ENCODE data around the gene GATC.

DNA sequence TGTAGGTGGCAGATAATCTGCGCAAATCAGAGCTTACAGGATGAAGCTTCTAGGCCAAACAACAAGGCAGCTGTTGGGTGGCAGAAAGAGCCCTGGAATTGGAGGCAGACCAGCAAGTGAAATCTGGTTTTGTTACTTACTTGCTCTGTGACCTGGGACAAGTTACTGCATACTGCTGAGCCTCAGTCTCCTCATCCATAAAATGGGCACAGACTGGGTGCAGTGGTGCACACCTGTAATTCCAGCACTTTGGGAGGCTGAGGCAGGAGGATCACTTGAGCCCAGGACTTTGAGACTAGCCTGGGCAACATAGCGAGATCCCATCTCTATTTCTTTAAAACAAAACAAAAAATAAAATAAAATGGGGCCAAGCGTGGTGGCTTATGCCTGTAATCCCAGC, 39.7 kb upstream of the GATC start:
- TF ChIP-seq, protein P1, sequence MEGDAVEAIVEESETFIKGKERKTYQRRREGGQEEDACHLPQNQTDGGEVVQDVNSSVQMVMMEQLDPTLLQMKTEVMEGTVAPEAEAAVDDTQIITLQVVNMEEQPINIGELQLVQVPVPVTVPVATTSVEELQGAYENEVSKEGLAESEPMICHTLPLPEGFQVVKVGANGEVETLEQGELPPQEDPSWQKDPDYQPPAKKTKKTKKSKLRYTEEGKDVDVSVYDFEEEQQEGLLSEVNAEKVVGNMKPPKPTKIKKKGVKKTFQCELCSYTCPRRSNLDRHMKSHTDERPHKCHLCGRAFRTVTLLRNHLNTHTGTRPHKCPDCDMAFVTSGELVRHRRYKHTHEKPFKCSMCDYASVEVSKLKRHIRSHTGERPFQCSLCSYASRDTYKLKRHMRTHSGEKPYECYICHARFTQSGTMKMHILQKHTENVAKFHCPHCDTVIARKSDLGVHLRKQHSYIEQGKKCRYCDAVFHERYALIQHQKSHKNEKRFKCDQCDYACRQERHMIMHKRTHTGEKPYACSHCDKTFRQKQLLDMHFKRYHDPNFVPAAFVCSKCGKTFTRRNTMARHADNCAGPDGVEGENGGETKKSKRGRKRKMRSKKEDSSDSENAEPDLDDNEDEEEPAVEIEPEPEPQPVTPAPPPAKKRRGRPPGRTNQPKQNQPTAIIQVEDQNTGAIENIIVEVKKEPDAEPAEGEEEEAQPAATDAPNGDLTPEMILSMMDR (IDR thresholded peaks at IDR 0.05), result no peak
- TF ChIP-seq EP300 (IDR thresholded peaks at IDR 0.05), result no peak
- no peak for TF ChIP-seq POLR2AphosphoS5 (IDR thresholded peaks at IDR 0.05)
- no peak for TF ChIP-seq POLR2A (IDR thresholded peaks at IDR 0.05)
